LNCAP (cell line): ENCODE measurements around the gene FRMD4A.

Source experiments
- TF ChIP-seq, protein P1 (sequence below): fragments of 450-650 bp; IDR thresholded peaks from 2 replicates; pipeline ENCODE4 v1.5.1; 2017; ENCODE audit warnings: mild to moderate bottlenecking

FRMD4A gene

GRCh38 chr10:13665516-13666262, 665.0 kb downstream of the FRMD4A start:
- TF ChIP-seq, protein P1, sequence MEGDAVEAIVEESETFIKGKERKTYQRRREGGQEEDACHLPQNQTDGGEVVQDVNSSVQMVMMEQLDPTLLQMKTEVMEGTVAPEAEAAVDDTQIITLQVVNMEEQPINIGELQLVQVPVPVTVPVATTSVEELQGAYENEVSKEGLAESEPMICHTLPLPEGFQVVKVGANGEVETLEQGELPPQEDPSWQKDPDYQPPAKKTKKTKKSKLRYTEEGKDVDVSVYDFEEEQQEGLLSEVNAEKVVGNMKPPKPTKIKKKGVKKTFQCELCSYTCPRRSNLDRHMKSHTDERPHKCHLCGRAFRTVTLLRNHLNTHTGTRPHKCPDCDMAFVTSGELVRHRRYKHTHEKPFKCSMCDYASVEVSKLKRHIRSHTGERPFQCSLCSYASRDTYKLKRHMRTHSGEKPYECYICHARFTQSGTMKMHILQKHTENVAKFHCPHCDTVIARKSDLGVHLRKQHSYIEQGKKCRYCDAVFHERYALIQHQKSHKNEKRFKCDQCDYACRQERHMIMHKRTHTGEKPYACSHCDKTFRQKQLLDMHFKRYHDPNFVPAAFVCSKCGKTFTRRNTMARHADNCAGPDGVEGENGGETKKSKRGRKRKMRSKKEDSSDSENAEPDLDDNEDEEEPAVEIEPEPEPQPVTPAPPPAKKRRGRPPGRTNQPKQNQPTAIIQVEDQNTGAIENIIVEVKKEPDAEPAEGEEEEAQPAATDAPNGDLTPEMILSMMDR: no peak

DNA sequence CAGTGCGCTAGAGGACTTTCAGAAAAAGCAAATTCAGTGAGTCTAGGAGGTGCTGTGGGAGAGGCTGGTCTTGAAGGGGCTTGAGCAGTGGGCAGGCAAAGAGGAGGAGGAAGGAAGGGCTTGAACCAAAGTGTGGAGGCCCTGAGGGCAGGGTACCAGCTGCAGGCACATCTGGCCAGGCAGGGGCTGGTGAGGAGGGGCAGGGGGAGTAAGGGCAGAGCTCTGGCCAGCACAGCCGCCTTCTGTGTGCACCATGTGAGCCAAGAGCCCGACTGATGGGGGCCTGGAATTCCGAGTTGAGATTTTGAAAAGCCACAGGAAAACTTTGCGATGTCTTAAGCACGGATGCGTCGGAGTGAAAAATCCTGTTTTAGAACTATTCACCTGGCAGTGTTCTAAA, 669.5 kb downstream of the FRMD4A start:
- TF ChIP-seq, protein P1: no peak

- TF ChIP-seq, protein P1: no peak
These were observed 670.2 kb downstream of the FRMD4A start for GRCh38 chr10:13660551-13660920.

GRCh38 chr10:13659887-13660550, 670.7 kb downstream of the FRMD4A start:
- TF ChIP-seq, protein P1: peak; percentile 91

GRCh38 chr10:13658871-13659685, 671.6 kb downstream of the FRMD4A start:
- TF ChIP-seq, protein P1: no peak

GRCh38 chr10:13658264-13658663, 672.5 kb downstream of the FRMD4A start:
- TF ChIP-seq, protein P1: no peak

- TF ChIP-seq, protein P1: no peak
These were observed 673.5 kb downstream of the FRMD4A start for GRCh38 chr10:13657101-13657680.
